HEK293 (cell line): Measurements from ENCODE around the gene SCRT2.

Experiments used
- ATF2 ChIP-seq: fragments of 450-650 bp; formaldehyde crosslinking; IDR thresholded peaks from 2 replicates; pipeline ENCODE4 v1.5.1; 2016; ENCODE audit warnings: missing biosample characterization, missing genetic modification characterization, low read depth
- IKZF3 ChIP-seq: fragments of 450-650 bp; IDR thresholded peaks from 2 replicates; pipeline ENCODE4 v1.5.0; 2018; ENCODE audit warnings: missing biosample characterization, mild to moderate bottlenecking, missing genetic modification characterization, moderate library complexity
- KLF1 ChIP-seq: fragments of 450-650 bp; formaldehyde crosslinking; IDR thresholded peaks from 2 replicates; pipeline ENCODE4 v1.5.1; 2016; ENCODE audit warnings: missing biosample characterization, missing genetic modification characterization
- OVOL3 ChIP-seq: fragments of 450-650 bp; formaldehyde crosslinking; IDR thresholded peaks from 2 replicates; pipeline ENCODE4 v1.5.1; 2016; ENCODE audit warnings: missing biosample characterization, missing genetic modification characterization
- PRDM4 ChIP-seq: fragments of 450-650 bp; formaldehyde crosslinking; IDR thresholded peaks from 2 replicates; pipeline ENCODE4 v1.5.1; 2017; ENCODE audit warnings: missing biosample characterization, missing genetic modification characterization
- SALL2 ChIP-seq: fragments of 450-650 bp; formaldehyde crosslinking; IDR thresholded peaks from 2 replicates; pipeline ENCODE4 v1.5.0; 2017; ENCODE audit warnings: missing biosample characterization, mild to moderate bottlenecking, missing genetic modification characterization, borderline replicate concordance
- ZBTB11 ChIP-seq: fragments of 450-650 bp; formaldehyde crosslinking; conservative IDR thresholded peaks from 2 replicates; pipeline ENCODE4 v1.5.1; 2016; ENCODE audit warnings: low read depth, missing biosample characterization, missing genetic modification characterization
- ZBTB48 ChIP-seq: fragments of 450-650 bp; formaldehyde crosslinking; IDR thresholded peaks from 2 replicates; pipeline ENCODE4 v1.5.1; 2016; ENCODE audit warnings: missing biosample characterization, missing genetic modification characterization
- ZBTB8A ChIP-seq: fragments of 450-650 bp; formaldehyde crosslinking; IDR thresholded peaks from 2 replicates; pipeline ENCODE4 v1.5.1; 2016; ENCODE audit warnings: missing biosample characterization, missing genetic modification characterization
- ZFP37 ChIP-seq: fragments of 450-650 bp; formaldehyde crosslinking; IDR thresholded peaks from 2 replicates; pipeline ENCODE4 v1.5.1; 2016; ENCODE audit warnings: missing biosample characterization, missing genetic modification characterization
- ZFP41 ChIP-seq: fragments of 450-650 bp; formaldehyde crosslinking; IDR thresholded peaks from 2 replicates; pipeline ENCODE4 v1.5.1; 2016; ENCODE audit warnings: missing biosample characterization, missing genetic modification characterization, borderline replicate concordance
- ZIC2 ChIP-seq: fragments of 450-650 bp; formaldehyde crosslinking; IDR thresholded peaks from 2 replicates; pipeline ENCODE4 v1.5.1; 2016; ENCODE audit warnings: missing biosample characterization, missing genetic modification characterization
- ZNF10 ChIP-seq: fragments of 450-650 bp; formaldehyde crosslinking; IDR thresholded peaks from 2 replicates; pipeline ENCODE4 v1.5.1; 2017; ENCODE audit warnings: missing biosample characterization, missing genetic modification characterization
- ZNF121 ChIP-seq: fragments of 450-650 bp; formaldehyde crosslinking; IDR thresholded peaks from 2 replicates; pipeline ENCODE4 v1.5.1; 2016; ENCODE audit warnings: missing biosample characterization, missing genetic modification characterization
- ZNF157 ChIP-seq: fragments of 450-650 bp; formaldehyde crosslinking; IDR thresholded peaks from 2 replicates; pipeline ENCODE4 v1.5.1; 2016; ENCODE audit warnings: missing biosample characterization, missing genetic modification characterization
- ZNF2 ChIP-seq: fragments of 450-650 bp; formaldehyde crosslinking; IDR thresholded peaks from 2 replicates; pipeline ENCODE4 v1.5.1; 2016; ENCODE audit warnings: missing biosample characterization, missing genetic modification characterization
- ZNF223 ChIP-seq: fragments of 450-650 bp; formaldehyde crosslinking; IDR thresholded peaks from 2 replicates; pipeline ENCODE4 v1.5.1; 2016; ENCODE audit warnings: missing biosample characterization, missing genetic modification characterization
- ZNF23 ChIP-seq: fragments of 450-650 bp; formaldehyde crosslinking; IDR thresholded peaks from 2 replicates; pipeline ENCODE4 v1.5.1; 2016; ENCODE audit warnings: missing biosample characterization, missing genetic modification characterization, borderline replicate concordance
- ZNF248 ChIP-seq: fragments of 450-650 bp; formaldehyde crosslinking; IDR thresholded peaks from 2 replicates; pipeline ENCODE4 v1.5.1; 2017; ENCODE audit warnings: missing biosample characterization, missing genetic modification characterization
- ZNF449 ChIP-seq: fragments of 450-650 bp; formaldehyde crosslinking; IDR thresholded peaks from 2 replicates; pipeline ENCODE4 v1.5.1; 2017; ENCODE audit warnings: missing biosample characterization, mild to moderate bottlenecking, missing genetic modification characterization, moderate library complexity
- ZNF530 ChIP-seq: fragments of 450-650 bp; formaldehyde crosslinking; IDR thresholded peaks from 2 replicates; pipeline ENCODE4 v1.5.1; 2016; ENCODE audit warnings: low read depth, missing biosample characterization, missing genetic modification characterization
- ZNF549 ChIP-seq: fragments of 450-650 bp; IDR thresholded peaks from 2 replicates; pipeline ENCODE4 v1.5.1; 2018; ENCODE audit warnings: missing biosample characterization, missing genetic modification characterization, mild to moderate bottlenecking, inconsistent platforms, moderate library complexity
- ZNF571 ChIP-seq: fragments of 450-650 bp; formaldehyde crosslinking; IDR thresholded peaks from 2 replicates; pipeline ENCODE4 v1.5.0; 2017; ENCODE audit warnings: missing biosample characterization, missing genetic modification characterization
- ZNF621 ChIP-seq: fragments of 450-650 bp; formaldehyde crosslinking; IDR thresholded peaks from 2 replicates; pipeline ENCODE4 v1.5.1; 2017; ENCODE audit warnings: missing biosample characterization, missing genetic modification characterization
- ZNF654 ChIP-seq: fragments of 450-650 bp; formaldehyde crosslinking; IDR thresholded peaks from 2 replicates; pipeline ENCODE4 v1.5.1; 2016; ENCODE audit warnings: low read depth, missing biosample characterization, missing genetic modification characterization
- ZNF658 ChIP-seq: fragments of 450-650 bp; formaldehyde crosslinking; IDR thresholded peaks from 2 replicates; pipeline ENCODE4; 2016; ENCODE audit warnings: missing biosample characterization, missing genetic modification characterization
- ZNF660 ChIP-seq: fragments of 450-650 bp; IDR thresholded peaks from 2 replicates; pipeline ENCODE4 v1.5.1; 2018; ENCODE audit warnings: missing biosample characterization, mild to moderate bottlenecking, missing genetic modification characterization
- ZNF747 ChIP-seq: fragments of 450-650 bp; formaldehyde crosslinking; IDR thresholded peaks from 2 replicates; pipeline ENCODE4 v1.5.1; 2016; ENCODE audit warnings: missing biosample characterization, missing genetic modification characterization
- ZNF777 ChIP-seq: fragments of 450-650 bp; formaldehyde crosslinking; IDR thresholded peaks from 2 replicates; pipeline ENCODE4 v1.5.1; 2017; ENCODE audit warnings: missing biosample characterization, missing genetic modification characterization, borderline replicate concordance
- ZNF785 ChIP-seq: fragments of 450-650 bp; formaldehyde crosslinking; IDR thresholded peaks from 2 replicates; pipeline ENCODE4 v1.5.1; 2016; ENCODE audit warnings: missing biosample characterization, missing genetic modification characterization
- ZSCAN4 ChIP-seq: fragments of 450-650 bp; formaldehyde crosslinking; IDR thresholded peaks from 2 replicates; pipeline ENCODE4 v1.5.1; 2017; ENCODE audit warnings: missing biosample characterization, missing genetic modification characterization
- ZXDB ChIP-seq: fragments of 450-650 bp; formaldehyde crosslinking; IDR thresholded peaks from 2 replicates; pipeline ENCODE4 v1.5.1; 2016; ENCODE audit warnings: missing biosample characterization, missing genetic modification characterization

Gene SCRT2

GRCh38 chr20:645318-646106 lies 30.1 kb downstream of the SCRT2 start (continued):
- TF ChIP-seq ZNF223 (tag by site-specific recombination) (no peak), ZFP41 (tag by site-specific recombination) (no peak), ZNF571 (tag by site-specific recombination) (no peak), OVOL3 (no peak), ZNF248 (tag by site-specific recombination) (no peak), ZSCAN4 (tag by site-specific recombination) (no peak), ZNF658 (no peak), IKZF3 (tag by site-specific recombination) (peak; percentile 58; the same call in 1 of the 2 replicates), ZNF23 (tag by site-specific recombination) (no peak), ATF2 (tag by site-specific recombination) (no peak), PRDM4 (no peak), ZNF530 (tag by site-specific recombination) (no peak), ZBTB8A (tag by site-specific recombination) (peak; percentile 81), ZNF654 (tag by site-specific recombination) (peak; percentile 88), ZFP37 (tag by site-specific recombination) (no peak), ZNF10 (tag by site-specific recombination) (no peak), ZBTB11 (tag by site-specific recombination) (no peak), ZNF777 (tag by site-specific recombination) (no peak), ZBTB48 (tag by site-specific recombination) (no peak), ZNF549 (tag by site-specific recombination) (no peak), ZNF2 (tag by site-specific recombination) (peak; percentile 75), ZNF621 (tag by site-specific recombination) (no peak), ZNF660 (tag by site-specific recombination) (no peak; the same call in 1 of the 2 replicates), ZNF747 (no peak), ZNF449 (tag by site-specific recombination) (no peak), ZNF785 (tag by site-specific recombination) (no peak), ZIC2 (tag by site-specific recombination) (no peak), ZXDB (no peak), ZNF157 (tag by site-specific recombination) (no peak), ZNF121 (no peak), SALL2 (no peak), KLF1 (no peak)
